NCI-H1436 treated with DMSO at 0.1 percent for 48 hours (cell line): ENCODE measurements around the gene XYLT1.
"Not testable (repeated sequence)": the region's sequence is repeated elsewhere in the genome, so short reads cannot be mapped to it uniquely, and the experiment has no call there.

ENCODE experiments used
- DNase-seq: peaks from one replicate; lab custom pipeline; 2025; lab: John Stamatoyannopoulos, UW

XYLT1 gene, protein sequence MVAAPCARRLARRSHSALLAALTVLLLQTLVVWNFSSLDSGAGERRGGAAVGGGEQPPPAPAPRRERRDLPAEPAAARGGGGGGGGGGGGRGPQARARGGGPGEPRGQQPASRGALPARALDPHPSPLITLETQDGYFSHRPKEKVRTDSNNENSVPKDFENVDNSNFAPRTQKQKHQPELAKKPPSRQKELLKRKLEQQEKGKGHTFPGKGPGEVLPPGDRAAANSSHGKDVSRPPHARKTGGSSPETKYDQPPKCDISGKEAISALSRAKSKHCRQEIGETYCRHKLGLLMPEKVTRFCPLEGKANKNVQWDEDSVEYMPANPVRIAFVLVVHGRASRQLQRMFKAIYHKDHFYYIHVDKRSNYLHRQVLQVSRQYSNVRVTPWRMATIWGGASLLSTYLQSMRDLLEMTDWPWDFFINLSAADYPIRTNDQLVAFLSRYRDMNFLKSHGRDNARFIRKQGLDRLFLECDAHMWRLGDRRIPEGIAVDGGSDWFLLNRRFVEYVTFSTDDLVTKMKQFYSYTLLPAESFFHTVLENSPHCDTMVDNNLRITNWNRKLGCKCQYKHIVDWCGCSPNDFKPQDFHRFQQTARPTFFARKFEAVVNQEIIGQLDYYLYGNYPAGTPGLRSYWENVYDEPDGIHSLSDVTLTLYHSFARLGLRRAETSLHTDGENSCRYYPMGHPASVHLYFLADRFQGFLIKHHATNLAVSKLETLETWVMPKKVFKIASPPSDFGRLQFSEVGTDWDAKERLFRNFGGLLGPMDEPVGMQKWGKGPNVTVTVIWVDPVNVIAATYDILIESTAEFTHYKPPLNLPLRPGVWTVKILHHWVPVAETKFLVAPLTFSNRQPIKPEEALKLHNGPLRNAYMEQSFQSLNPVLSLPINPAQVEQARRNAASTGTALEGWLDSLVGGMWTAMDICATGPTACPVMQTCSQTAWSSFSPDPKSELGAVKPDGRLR

DNA sequence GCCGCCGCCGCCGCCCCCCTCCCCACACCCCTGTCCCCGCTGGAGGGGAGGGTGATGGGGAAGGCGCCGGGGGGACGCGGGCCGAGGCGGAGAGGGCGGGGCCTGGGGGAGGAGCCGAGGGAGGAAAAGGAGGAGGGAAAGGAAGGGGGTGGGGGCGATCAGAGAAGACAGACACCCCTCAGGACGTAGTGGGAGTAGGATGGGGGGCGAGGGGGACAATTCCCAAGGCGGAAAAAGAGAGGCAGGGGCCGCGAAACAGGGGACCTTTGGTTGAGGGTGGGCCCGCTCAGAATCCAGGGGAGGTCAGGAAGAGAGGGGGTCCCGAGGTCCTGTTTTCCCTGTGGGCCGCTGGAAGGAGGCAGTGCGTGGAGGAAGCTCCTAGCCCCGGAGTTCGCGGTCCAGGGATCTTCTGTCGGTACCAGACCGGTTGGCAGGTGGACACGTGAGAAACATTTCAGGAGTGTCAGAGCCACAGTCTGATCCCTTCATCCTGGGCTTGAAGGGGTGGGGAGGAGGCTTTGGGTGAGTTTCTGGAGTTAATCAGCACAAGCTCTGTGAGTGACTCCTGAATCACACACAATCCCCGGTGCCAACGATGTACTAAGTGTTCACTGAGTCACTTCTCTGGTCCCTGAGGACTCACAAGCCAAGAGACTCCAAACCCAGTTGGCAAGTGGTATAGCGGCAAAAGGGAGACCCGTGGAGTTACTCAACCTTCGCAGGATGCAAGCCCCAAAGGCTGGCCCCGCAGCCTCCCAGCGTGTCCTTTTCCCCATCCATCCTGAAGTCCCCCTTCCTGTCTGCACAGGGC is at the start of gene XYLT1:
XYLT1 (minus strand) TSS at position 53 of the 811 bp plus-strand sequence. CDS start 164 bp downstream, outside the sequence.
- DNase-seq = no peak

DNA sequence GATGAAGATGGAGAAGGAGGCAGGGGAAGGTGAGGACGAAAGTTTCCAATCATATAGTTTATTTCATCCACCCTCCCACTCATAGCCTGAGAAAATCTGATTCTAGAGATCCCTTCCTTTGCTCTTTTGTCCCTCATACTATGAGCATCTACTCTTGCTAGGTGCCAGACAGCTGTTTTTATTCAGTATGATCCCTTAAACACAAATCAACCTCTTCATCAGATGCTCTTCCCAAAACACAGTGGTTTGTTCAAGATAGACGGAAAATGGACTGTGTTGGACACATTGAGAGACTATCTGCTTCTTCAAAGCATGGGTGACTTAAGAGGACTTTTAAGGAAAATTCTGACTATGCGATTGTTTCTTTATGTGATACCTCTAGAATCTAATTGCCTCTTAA is 49.4 kb upstream of the XYLT1 start:
- DNase-seq = no peak

DNA sequence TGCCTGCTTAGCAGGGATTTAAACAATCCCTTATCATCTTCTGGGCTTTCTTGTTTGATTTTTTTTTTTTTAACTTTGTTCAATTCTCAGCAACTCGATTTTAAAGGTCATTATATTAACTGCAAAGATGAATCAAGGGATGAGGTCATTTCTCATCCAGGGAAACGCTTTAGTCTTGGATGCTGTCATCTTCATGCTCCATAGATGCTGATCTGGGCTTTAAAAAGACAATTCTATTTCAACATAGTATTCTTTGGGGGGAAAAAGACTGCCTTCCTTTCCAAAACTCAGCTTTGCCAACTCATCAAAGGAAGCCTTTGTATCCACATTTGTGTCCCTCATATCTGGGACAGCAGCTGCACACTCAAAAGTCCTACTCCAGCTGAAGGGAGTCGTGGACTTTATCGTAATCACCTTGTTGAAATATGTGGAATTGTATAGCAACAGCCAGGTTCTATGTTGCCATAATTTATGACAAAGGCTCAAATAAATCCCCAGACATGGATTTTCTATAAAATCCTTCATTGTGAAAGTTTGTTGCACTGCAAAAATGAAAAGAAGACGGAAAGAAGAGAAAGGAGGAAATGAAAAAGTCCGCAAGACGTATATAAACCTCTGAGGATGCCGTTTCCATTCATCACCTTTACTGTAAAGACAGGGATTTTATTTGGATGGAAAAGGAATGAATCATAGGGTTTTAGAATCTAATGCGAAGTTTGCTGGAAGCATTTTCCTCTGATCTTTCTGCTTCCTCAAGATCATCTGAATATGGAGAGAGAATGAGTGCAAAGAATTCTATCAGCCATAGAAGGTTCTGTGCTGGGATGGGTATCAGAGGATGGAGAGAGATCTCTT is 48.6 kb upstream of the XYLT1 start:
- no peak for DNase-seq

DNA sequence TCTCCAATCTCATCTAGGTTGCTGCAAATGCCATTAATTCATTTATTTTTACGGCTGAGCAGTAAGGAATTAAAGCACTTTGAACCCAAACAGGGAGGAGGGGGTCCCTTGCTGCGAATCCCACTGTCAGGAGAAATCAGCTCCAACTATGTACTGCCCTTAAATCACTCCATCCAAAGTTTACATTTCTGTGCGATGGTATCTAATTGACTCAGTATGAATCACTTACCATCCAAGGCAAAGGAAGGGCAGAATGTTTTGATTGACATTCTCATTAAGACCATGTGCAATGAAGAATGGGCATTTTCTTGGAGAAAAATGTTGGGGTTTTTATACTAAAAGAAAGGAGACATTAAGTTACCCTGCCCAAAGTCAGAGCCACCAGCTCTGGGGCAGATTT is 47.7 kb upstream of the XYLT1 start:
- DNase-seq = no peak

DNA sequence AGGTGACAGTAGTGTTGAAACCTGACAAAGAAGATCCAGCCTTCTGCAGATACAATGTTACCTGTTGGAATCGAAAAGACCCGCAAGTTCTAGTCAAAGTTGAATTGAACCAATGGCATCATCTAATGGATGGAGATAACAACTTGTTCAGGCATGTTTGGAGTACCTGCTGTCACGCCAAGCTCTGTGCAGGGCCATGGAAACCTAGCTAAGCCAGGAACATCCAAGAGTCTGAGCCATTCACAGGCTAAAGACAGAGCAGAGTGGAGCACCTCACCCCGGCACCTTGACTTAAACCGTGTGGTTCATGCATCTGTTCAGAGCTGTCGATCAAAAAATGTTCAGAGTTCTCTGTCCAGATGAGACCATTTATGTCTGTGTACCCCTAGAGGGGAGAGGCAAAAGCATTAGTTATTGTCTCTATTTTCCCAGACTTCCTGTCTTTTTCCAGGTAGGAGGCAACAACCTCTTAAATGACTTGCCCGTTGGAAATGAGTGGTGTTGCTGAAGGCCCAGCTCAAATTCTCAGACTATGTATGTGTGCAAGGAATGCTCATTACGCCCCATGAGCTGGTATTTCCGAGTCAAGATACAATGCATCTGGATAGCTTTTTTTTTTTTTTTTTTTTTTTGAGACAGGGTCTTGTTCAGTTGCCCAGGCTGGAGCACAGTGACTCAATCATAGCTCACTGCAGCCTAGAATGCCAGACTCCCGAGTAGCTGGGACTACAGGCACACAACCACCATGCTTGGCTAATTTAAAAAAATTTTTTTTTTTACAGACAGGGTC is 44.9 kb upstream of the XYLT1 start:
- DNase-seq = no peak

GRCh38 chr16:17512636-17513220 is 42.0 kb upstream of the XYLT1 start:
- DNase-seq = no peak

DNA sequence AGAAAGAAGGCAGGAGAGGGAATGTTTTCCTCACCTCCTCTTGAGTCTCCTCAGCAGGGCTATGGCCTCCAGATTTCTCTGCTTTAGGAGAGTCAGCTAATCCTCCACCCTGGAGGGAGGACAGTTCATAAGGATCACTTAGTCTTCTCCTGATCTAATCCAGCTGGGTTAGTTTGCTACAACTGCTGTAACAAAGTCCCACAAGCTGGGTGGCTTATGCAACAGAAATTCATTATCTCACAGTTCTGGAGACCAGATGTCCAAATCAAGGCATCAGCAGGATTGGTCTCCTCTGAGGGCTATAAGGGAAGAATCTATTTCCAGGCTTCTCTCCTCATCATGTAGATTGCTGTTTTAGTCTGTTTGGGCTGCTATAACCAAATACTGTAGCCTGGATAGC is 40.6 kb upstream of the XYLT1 start:
- no peak for DNase-seq

GRCh38 chr16:17510567-17510966 is 39.8 kb upstream of the XYLT1 start:
- no peak for DNase-seq

DNA sequence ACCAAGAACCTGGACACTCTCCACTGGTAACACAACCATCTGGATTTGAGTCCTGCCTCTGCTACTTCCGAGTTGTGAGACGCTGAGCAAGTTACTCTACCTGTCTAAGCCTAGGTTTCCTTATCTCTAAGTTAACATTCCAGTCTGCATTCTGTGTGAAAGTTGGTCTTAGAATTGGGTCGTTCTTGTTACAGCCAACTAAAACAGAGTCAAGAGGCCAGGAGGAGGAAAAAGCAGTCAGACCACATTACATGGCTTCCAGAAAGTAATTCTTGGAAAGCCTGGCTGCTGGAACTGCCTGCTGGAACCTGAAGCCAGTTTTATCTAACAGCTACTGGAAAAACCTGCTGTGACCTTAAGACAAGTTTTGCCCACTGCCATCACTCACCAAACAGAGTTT is 38.4 kb upstream of the XYLT1 start:
- no peak for DNase-seq

DNA sequence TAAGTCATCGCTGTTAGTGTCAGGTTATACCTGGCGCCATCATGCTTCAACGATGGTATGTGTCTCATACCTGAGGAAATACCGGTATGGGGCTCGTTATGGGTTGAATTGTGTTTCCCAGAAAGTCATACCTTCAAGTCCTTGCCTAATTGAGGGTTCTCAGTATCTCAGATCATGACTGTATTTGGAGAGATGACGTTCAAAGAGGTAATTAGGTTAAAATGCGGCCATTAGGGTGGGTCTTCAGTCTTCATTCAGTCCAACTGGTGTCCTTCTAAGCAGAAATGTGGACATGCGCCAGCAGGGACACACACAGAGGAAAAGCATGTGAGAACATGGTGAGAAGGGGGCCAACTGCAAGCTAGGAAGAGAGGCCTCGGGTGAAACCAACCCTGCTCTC is 37.5 kb upstream of the XYLT1 start:
- no peak for DNase-seq

DNA sequence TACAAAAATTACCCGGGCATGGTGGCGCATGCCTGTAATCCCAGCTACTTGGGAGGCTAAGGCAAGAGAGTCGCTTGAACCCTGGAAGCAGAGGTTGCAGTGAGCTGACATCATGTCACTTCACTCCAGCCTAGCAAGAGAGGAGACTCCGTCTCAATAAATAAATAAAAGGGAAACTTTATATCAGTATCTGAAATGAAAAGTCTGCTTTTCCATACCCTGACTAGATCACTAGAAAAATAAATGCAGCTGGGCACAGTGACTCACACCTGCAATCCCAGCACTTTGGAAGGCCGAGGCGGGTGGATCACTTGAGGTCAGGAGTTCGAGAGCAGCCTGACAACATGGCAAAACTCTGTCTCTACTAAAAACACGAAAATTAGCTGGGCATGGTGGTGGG is 36.8 kb upstream of the XYLT1 start:
- not testable (repeated sequence) for DNase-seq

GRCh38 chr16:17505828-17506227 is 35.1 kb upstream of the XYLT1 start:
- DNase-seq = not testable (repeated sequence)

- no peak for DNase-seq
Observed at GRCh38 chr16:17504050-17504449, 33.3 kb upstream of the XYLT1 start.

DNA sequence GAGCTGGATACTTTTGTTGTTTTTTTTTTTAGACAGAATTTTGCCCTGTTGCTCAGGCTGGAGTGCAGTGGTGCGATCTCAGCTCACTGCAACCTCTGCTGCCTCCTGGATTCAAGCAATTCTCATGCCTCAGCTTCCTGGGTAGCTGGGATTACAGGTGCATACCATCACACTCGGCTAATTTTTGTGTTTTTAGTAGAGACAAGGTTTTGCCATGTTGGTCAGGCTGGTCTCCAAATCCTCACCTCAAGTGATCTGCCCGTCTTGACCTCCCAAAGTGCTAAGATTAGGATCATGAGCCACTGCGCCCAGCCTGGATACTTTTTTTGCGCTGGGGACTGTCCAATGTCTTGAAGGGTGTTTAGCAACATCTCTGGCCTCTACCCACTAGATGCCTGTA is 32.6 kb upstream of the XYLT1 start:
- DNase-seq = no peak

GRCh38 chr16:17501321-17501720 is 30.6 kb upstream of the XYLT1 start:
- DNase-seq = no peak

GRCh38 chr16:17499223-17499902 is 28.6 kb upstream of the XYLT1 start:
- DNase-seq = no peak

DNA sequence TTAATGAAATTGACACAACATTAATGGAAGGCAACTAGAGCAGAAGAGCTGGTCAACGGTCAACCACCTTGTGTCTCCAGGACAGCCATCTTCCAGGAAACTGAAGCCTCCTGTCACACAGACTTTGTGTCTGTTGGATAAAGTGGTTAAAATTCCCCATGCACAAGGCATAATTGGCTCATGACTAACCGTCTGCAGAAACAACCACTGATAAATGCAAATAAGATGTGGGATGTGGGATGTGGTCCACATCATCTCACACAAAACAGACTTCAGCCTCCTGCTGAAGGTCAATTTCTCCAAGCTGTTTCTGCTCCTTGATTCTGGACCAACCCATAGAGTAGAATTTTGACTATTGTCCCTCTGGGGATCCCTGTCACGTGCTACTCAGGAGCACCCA is 26.9 kb upstream of the XYLT1 start:
- no peak for DNase-seq

DNA sequence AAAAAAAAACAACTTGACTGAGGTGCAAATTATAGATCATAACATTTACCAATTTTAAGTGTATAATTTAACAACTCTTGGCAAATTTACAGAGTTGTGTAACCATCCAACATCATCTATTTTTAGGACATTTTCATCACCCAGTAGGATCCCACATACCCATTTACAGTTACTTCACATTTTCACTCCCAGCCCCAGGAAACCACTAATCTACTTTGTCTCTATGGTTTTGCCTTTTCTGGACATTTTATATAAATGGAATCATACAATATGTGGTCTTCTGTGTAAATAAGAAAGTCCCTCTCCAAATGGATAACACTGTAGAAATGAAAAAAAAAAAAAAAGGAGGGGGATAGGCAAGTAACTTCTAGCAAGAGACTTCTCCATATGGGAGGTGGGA is 26.1 kb upstream of the XYLT1 start:
- no peak for DNase-seq

GRCh38 chr16:17493012-17493411 is 22.3 kb upstream of the XYLT1 start:
- no peak for DNase-seq
